B cell (primary cell): ENCODE results near the gene SH3GL3. TPM values are rescaled to one million over a fixed set of nuclear protein-coding genes. Genes with fewer than 3 reads are reported as not detected.

ENCODE experiments used
- ATAC-seq: fragments of 200-7000 bp; cut with Tn5 transposase; one replicate; pipeline ENCODE4 v1.10.0; 2021; ENCODE audit warnings: low read depth, mild to moderate bottlenecking, moderate number of reproducible peaks, moderate library complexity
- CTCF ChIA-PET: fragments of 350-600 bp; sonication (Branson Sonifier 250); formaldehyde crosslinking; loops from one replicate; lab custom pipeline; 2021; ENCODE audit warnings: antibody characterized with exemption, inconsistent platforms; lab: Charles Lee
- POLR2A ChIA-PET: fragments of 350-600 bp; sonication (Branson Sonifier 250); formaldehyde crosslinking; loops from one replicate; lab custom pipeline; 2021; ENCODE audit warnings: antibody characterized with exemption; lab: Charles Lee
- DNase-seq: peaks from one replicate; pipeline ENCODE4 v3.0.0; 2013
- H2AFZ ChIP-seq: 2 replicates; pipeline ENCODE4 v1.6.1; 2012; ENCODE audit warnings: mild to moderate bottlenecking, low read depth, low read length; ENCODE audit not compliant: insufficient read depth, poor library complexity, severe bottlenecking
- H3K27ac ChIP-seq, 2 donors: 1 replicate in 1 of 2; 2 replicates in 1 of 2; pipeline ENCODE4 v1.5.1; 2012 to 2013; ENCODE audit warnings: low read length in 2 of 2, mild to moderate bottlenecking in 2 of 2, moderate library complexity in 1 of 2
- H3K27me3 ChIP-seq, 4 experiments: fragments of 200-600 bp in 1 of 4; sonication (generic) in 1 of 4; replicated peaks in 1 of 4; 1 replicate in 2 of 4; 2 replicates in 2 of 4; pipeline versions ENCODE4 v1.6.1 to v1.7.0; 2013 to 2016; ENCODE audit warnings: low read length in 3 of 4, mild to moderate bottlenecking in 2 of 4, mixed read lengths in 1 of 4, moderate library complexity in 1 of 4; ENCODE audit not compliant: insufficient read depth in 4 of 4, control insufficient read depth in 3 of 4; ENCODE audit errors: control extremely low read depth in 1 of 4
- H3K36me3 ChIP-seq, 2 experiments: replicated peaks in 1 of 2; 1 replicate in 1 of 2; 2 replicates in 1 of 2; pipeline versions ENCODE4 v1.6.1 to v1.7.1; 2013; ENCODE audit warnings: low read length in 1 of 2; ENCODE audit not compliant: insufficient read depth in 2 of 2, control insufficient read depth in 1 of 2; ENCODE audit errors: control extremely low read depth in 1 of 2, extremely low read depth in 1 of 2
- H3K4me1 ChIP-seq, 2 donors: fragments of 200-600 bp in 1 of 2; sonication (generic) in 1 of 2; 1 replicate in 1 of 2; 2 replicates in 1 of 2; pipeline versions ENCODE4 v1.5.1 to v1.6.1; 2013 to 2017; ENCODE audit warnings: low read length in 2 of 2; ENCODE audit not compliant: control insufficient read depth in 2 of 2, insufficient read depth in 2 of 2
- H3K4me2 ChIP-seq: replicated peaks from 2 replicates; pipeline ENCODE3; 2012; ENCODE audit warnings: mild to moderate bottlenecking, low read depth, low read length; ENCODE audit not compliant: poor library complexity, severe bottlenecking
- H3K4me3 ChIP-seq, 5 experiments: fragments of 200-600 bp in 1 of 5; sonication (generic) in 1 of 5; 1 replicate in 3 of 5; 2 replicates in 2 of 5; pipeline versions ENCODE4 v1.5.1 to v1.7.0; 2011 to 2016; ENCODE audit warnings: low read length in 4 of 5, mild to moderate bottlenecking in 4 of 5, low read depth in 2 of 5, control low read depth in 1 of 5, moderate library complexity in 1 of 5; ENCODE audit not compliant: insufficient read depth in 1 of 5; ENCODE audit errors: control extremely low read depth in 1 of 5, extremely low read depth in 1 of 5
- H3K79me2 ChIP-seq: fragments of 200-600 bp; sonication (generic); one replicate; pipeline ENCODE4 v1.6.0; 2016; ENCODE audit warnings: low read length; ENCODE audit not compliant: control insufficient read depth, insufficient read depth
- H3K9ac ChIP-seq: fragments of 200-600 bp; sonication (generic); 2 replicates; pipeline ENCODE4 v1.6.1; 2017; ENCODE audit warnings: mild to moderate bottlenecking, low read length, moderate library complexity
- H3K9me3 ChIP-seq, 3 donors: one replicate each; pipeline versions ENCODE4 v1.6.1 to v1.7.1; 2013; ENCODE audit warnings: low read length in 2 of 3; ENCODE audit not compliant: control insufficient read depth in 2 of 3, insufficient read depth in 1 of 3; ENCODE audit errors: control extremely low read depth in 1 of 3
- H4K20me1 ChIP-seq: 2 replicates; pipeline ENCODE4 v1.6.0; 2012; ENCODE audit warnings: mild to moderate bottlenecking, low read length; ENCODE audit not compliant: insufficient read depth, control insufficient read depth, poor library complexity, severe bottlenecking
- H3K27ac Mint-ChIP-seq: one replicate; pipeline ENCODE4 v1.8.0; 2021; ENCODE audit warnings: mixed read lengths
- H3K27me3 Mint-ChIP-seq: one replicate; pipeline ENCODE4 v1.8.0; 2021; ENCODE audit warnings: mixed read lengths
- H3K4me1 Mint-ChIP-seq: one replicate; pipeline ENCODE4 v1.8.0; 2021; ENCODE audit warnings: mixed read lengths
- H3K4me3 Mint-ChIP-seq: one replicate; pipeline ENCODE4 v1.8.0; 2021; ENCODE audit warnings: mixed read lengths
- H3K9me3 Mint-ChIP-seq: one replicate; pipeline ENCODE4 v1.8.0; 2022; ENCODE audit warnings: mixed read lengths; ENCODE audit not compliant: insufficient read depth
- CTCF ChIP-seq: fragments of 200-600 bp; IDR thresholded peaks from one replicate; pipeline ENCODE4 v1.8.0; 2022; ENCODE audit warnings: antibody characterized with exemption, mild to moderate bottlenecking
- EZH2 ChIP-seq: IDR thresholded peaks from 2 replicates; pipeline ENCODE4 v1.6.1; 2012; ENCODE audit warnings: borderline replicate concordance, low read depth, mild to moderate bottlenecking, moderate library complexity, low read length; ENCODE audit not compliant: insufficient read depth, poor library complexity, severe bottlenecking
- WGBS: methylation state at CpG from one replicate; pipeline ENCODE4 v1.1.5; 2013; ENCODE audit warnings: missing lambda C conversion rate; ENCODE audit not compliant: insufficient coverage; 5-methylcytosine and 5-hydroxymethylcytosine counted together
- intact Hi-C: fragments of 100-400 bp; cut with micrococcal nuclease; formaldehyde crosslinking; loops from one replicate; pipeline ENCODE4 v1.10.0; 2022
- polyA plus RNA-seq: library from polyadenylated mRNA; depleted of rRNA; stranded (reverse); fragments of >200 nt; gene quantifications from 2 replicates; pipeline ENCODE4 v1.2.3, GENCODE V29; 2012
- total RNA-seq, 2 donors: library from RNA; stranded (reverse); fragments of 120-200 nt in 1 of 2; gene quantifications; 1 replicate in 1 of 2; 2 replicates in 1 of 2; pipeline versions ENCODE4 v1.2.3 to v1.2.4, GENCODE V29; 2013 to 2022

SH3GL3 gene
- total and polyA plus RNA-seq, 2 donors (not counting 1 experiment from before 2014, with no cell fraction given): not detected

- POLR2A ChIA-PET: no interaction called here
- Mint-ChIP-seq H3K27me3 (peaks cover 19% of the 10 kb centered on the region), H3K27ac (no peak overlapping the region), H3K4me3 (no peak overlapping the region), H3K9me3 (no peaks in the 10 kb centered on the region), H3K4me1 (no peaks in the 10 kb centered on the region)
- Histone ChIP-seq H4K20me1 (no peaks in the 10 kb centered on the region), H3K4me3 (no peak overlapping the region), H3K27ac (no peak overlapping the region), H3K9ac (no peak overlapping the region), H3K36me3 (no peaks in the 10 kb centered on the region), H3K4me2 (no peak overlapping the region), H2AFZ (no peak overlapping the region), H3K79me2 (no peaks in the 10 kb centered on the region), H3K27me3 (no peaks in the 10 kb centered on the region), H3K4me1 (no peaks in the 10 kb centered on the region), H3K9me3 (no peaks in the 10 kb centered on the region)
- CTCF ChIA-PET: interaction anchor here (1.5 kb wide), 1 partner anchor 16 kb away, joined by 3 read pairs; no protein-coding TSS in a partner anchor
- no peak for ATAC-seq
- intact Hi-C loops: no loop called here
- DNase-seq: no peak
- no CpG with 5 or more reads among the region's 4 CpGs for WGBS
- TF ChIP-seq CTCF: no peak
- no peak for TF ChIP-seq EZH2
These were observed 25.1 kb upstream of the SH3GL3 start for GRCh38 chr15:83422081-83422480.

- Histone ChIP-seq H3K4me1 (no peaks in the 10 kb centered on the region), H3K9ac (no peak overlapping the region), H2AFZ (no peak overlapping the region), H3K9me3 (no peaks in the 10 kb centered on the region), H3K27me3 (no peaks in the 10 kb centered on the region), H4K20me1 (no peaks in the 10 kb centered on the region), H3K4me3 (no peak overlapping the region), H3K4me2 (no peak overlapping the region), H3K27ac (no peak overlapping the region), H3K36me3 (no peaks in the 10 kb centered on the region), H3K79me2 (no peaks in the 10 kb centered on the region)
- Mint-ChIP-seq H3K4me1 (no peaks in the 10 kb centered on the region), H3K27ac (no peak overlapping the region), H3K27me3 (peaks cover 19% of the 10 kb centered on the region), H3K9me3 (no peaks in the 10 kb centered on the region), H3K4me3 (no peak overlapping the region)
- CTCF ChIA-PET: interaction anchor here (1.5 kb wide), 1 partner anchor 16 kb away, joined by 3 read pairs; no protein-coding TSS in a partner anchor
- no peak for DNase-seq
- ATAC-seq: no peak
- WGBS: 92% methylated on average over 2 of the region's 2 CpGs
- intact Hi-C loops: no loop called here
- TF ChIP-seq EZH2 (no peak), CTCF (no peak)
- POLR2A ChIA-PET: no interaction called here
These were observed 24.6 kb upstream of the SH3GL3 start for GRCh38 chr15:83422541-83422940.
